ENCODE results near the gene TTC27. TPM values are rescaled to one million over a fixed set of nuclear protein-coding genes. Genes with fewer than 3 reads are reported as not detected.
A peak's percentile ranks its signal among the peaks of the same experiment; 100 is the strongest.

Gene TTC27
- total RNA-seq, 2 experiments from 2014 or later = 34.9 to 37.3 TPM

- Mint-ChIP-seq H3K27ac (no peak overlapping the region), H3K4me3 (no peak overlapping the region), H3K36me3 (peaks cover 29% of the 10 kb centered on the region), H3K27me3 (no peaks in the 10 kb centered on the region), H3K4me1 (peaks cover 3% of the 10 kb centered on the region), H3K9me3 (no peaks in the 10 kb centered on the region)
- DNase-seq = no peak
Observed at GRCh38 chr2:32701806-32702205, 74.0 kb downstream of the TTC27 start.

GRCh38 chr2:32702303-32703064, 74.6 kb downstream of the TTC27 start:
- Mint-ChIP-seq H3K9me3 (no peaks in the 10 kb centered on the region), H3K36me3 (peaks cover 29% of the 10 kb centered on the region), H3K27me3 (no peaks in the 10 kb centered on the region), H3K4me1 (peaks cover 3% of the 10 kb centered on the region), H3K4me3 (no peak overlapping the region), H3K27ac (no peak overlapping the region)
- DNase-seq = no peak

- Mint-ChIP-seq H3K36me3 (peaks cover 42% of the 10 kb centered on the region), H3K9me3 (no peaks in the 10 kb centered on the region), H3K4me1 (peaks cover 6% of the 10 kb centered on the region), H3K4me3 (no peak overlapping the region), H3K27me3 (no peaks in the 10 kb centered on the region), H3K27ac (peak overlapping the region; percentile 29)
- DNase-seq = no peak
Observed at GRCh38 chr2:32706815-32707579, 79.1 kb downstream of the TTC27 start.

GRCh38 chr2:32711219-32711618, 83.4 kb downstream of the TTC27 start:
- Mint-ChIP-seq H3K4me1 (peaks cover 17% of the 10 kb centered on the region), H3K4me3 (no peak overlapping the region), H3K36me3 (peaks cover 56% of the 10 kb centered on the region), H3K27ac (no peak overlapping the region), H3K9me3 (peaks cover 6% of the 10 kb centered on the region), H3K27me3 (no peaks in the 10 kb centered on the region)
- DNase-seq = no peak

GRCh38 chr2:32711908-32712501, 84.2 kb downstream of the TTC27 start:
- Mint-ChIP-seq H3K9me3 (peaks cover 6% of the 10 kb centered on the region), H3K4me3 (no peak overlapping the region), H3K36me3 (peaks cover 56% of the 10 kb centered on the region), H3K27ac (no peak overlapping the region), H3K4me1 (peaks cover 20% of the 10 kb centered on the region), H3K27me3 (no peaks in the 10 kb centered on the region)
- no peak for DNase-seq

GRCh38 chr2:32712870-32713269, 85.0 kb downstream of the TTC27 start:
- no peak overlapping the region for H3K27ac Mint-ChIP-seq
- no peak for DNase-seq
- peaks cover 20% of the 10 kb centered on the region for H3K4me1 Mint-ChIP-seq
- peaks cover 58% of the 10 kb centered on the region for H3K36me3 Mint-ChIP-seq
- no peaks in the 10 kb centered on the region for H3K27me3 Mint-ChIP-seq
- H3K4me3 Mint-ChIP-seq = no peak overlapping the region
- H3K9me3 Mint-ChIP-seq = peaks cover 6% of the 10 kb centered on the region

GRCh38 chr2:32714521-32714920, 86.7 kb downstream of the TTC27 start:
- no peak overlapping the region for H3K4me3 Mint-ChIP-seq
- H3K27ac Mint-ChIP-seq = no peak overlapping the region
- no peaks in the 10 kb centered on the region for H3K27me3 Mint-ChIP-seq
- DNase-seq = no peak
- H3K9me3 Mint-ChIP-seq = peaks cover 6% of the 10 kb centered on the region
- H3K4me1 Mint-ChIP-seq = peaks cover 17% of the 10 kb centered on the region
- H3K36me3 Mint-ChIP-seq = peaks cover 50% of the 10 kb centered on the region

GRCh38 chr2:32715391-32715841, 87.6 kb downstream of the TTC27 start:
- Mint-ChIP-seq H3K4me3 (no peak overlapping the region), H3K36me3 (peaks cover 49% of the 10 kb centered on the region), H3K9me3 (peaks cover 6% of the 10 kb centered on the region), H3K4me1 (peaks cover 17% of the 10 kb centered on the region), H3K27ac (peak overlapping the region; percentile 77), H3K27me3 (no peaks in the 10 kb centered on the region)
- no peak for DNase-seq

GRCh38 chr2:32715981-32716380, 88.1 kb downstream of the TTC27 start:
- Mint-ChIP-seq H3K36me3 (peaks cover 52% of the 10 kb centered on the region), H3K27me3 (no peaks in the 10 kb centered on the region), H3K9me3 (peaks cover 6% of the 10 kb centered on the region), H3K4me1 (peaks cover 17% of the 10 kb centered on the region), H3K27ac (peak overlapping the region; percentile 52), H3K4me3 (no peak overlapping the region)
- DNase-seq = no peak

- H3K27ac Mint-ChIP-seq = peak overlapping the region; percentile 19
- peaks cover 17% of the 10 kb centered on the region for H3K4me1 Mint-ChIP-seq
- no peaks in the 10 kb centered on the region for H3K27me3 Mint-ChIP-seq
- H3K4me3 Mint-ChIP-seq = no peak overlapping the region
- peaks cover 55% of the 10 kb centered on the region for H3K36me3 Mint-ChIP-seq
- H3K9me3 Mint-ChIP-seq = peaks cover 6% of the 10 kb centered on the region
- DNase-seq = no peak
Observed at GRCh38 chr2:32716598-32716997, 88.7 kb downstream of the TTC27 start.

GRCh38 chr2:32718752-32719151, 90.9 kb downstream of the TTC27 start:
- Mint-ChIP-seq H3K27ac (no peak overlapping the region), H3K36me3 (peaks cover 54% of the 10 kb centered on the region), H3K4me1 (peaks cover 17% of the 10 kb centered on the region)

GRCh38 chr2:32719430-32719829, 91.6 kb downstream of the TTC27 start:
- no peaks in the 10 kb centered on the region for H3K27me3 Mint-ChIP-seq
- no peak for DNase-seq
- H3K36me3 Mint-ChIP-seq = peaks cover 52% of the 10 kb centered on the region
- H3K27ac Mint-ChIP-seq = no peak overlapping the region
- H3K4me1 Mint-ChIP-seq = peaks cover 17% of the 10 kb centered on the region
- no peak overlapping the region for H3K4me3 Mint-ChIP-seq
- H3K9me3 Mint-ChIP-seq = no peaks in the 10 kb centered on the region

More at GRCh38 chr2:32718752-32719151, 90.9 kb downstream of the TTC27 start:
- no peak for DNase-seq
- H3K9me3 Mint-ChIP-seq = peaks cover 2% of the 10 kb centered on the region
- no peak overlapping the region for H3K4me3 Mint-ChIP-seq
- no peaks in the 10 kb centered on the region for H3K27me3 Mint-ChIP-seq

- H3K36me3 Mint-ChIP-seq = peaks cover 52% of the 10 kb centered on the region
- H3K4me1 Mint-ChIP-seq = peaks cover 11% of the 10 kb centered on the region
- H3K9me3 Mint-ChIP-seq = peaks cover 2% of the 10 kb centered on the region
- DNase-seq = no peak
- no peaks in the 10 kb centered on the region for H3K27me3 Mint-ChIP-seq
- no peak overlapping the region for H3K27ac Mint-ChIP-seq
- H3K4me3 Mint-ChIP-seq = no peak overlapping the region
Observed at GRCh38 chr2:32719933-32720716, 92.3 kb downstream of the TTC27 start.

- no peak overlapping the region for H3K27ac Mint-ChIP-seq
- H3K36me3 Mint-ChIP-seq = peaks cover 55% of the 10 kb centered on the region
- peaks cover 2% of the 10 kb centered on the region for H3K9me3 Mint-ChIP-seq
- H3K4me3 Mint-ChIP-seq = no peak overlapping the region
- no peaks in the 10 kb centered on the region for H3K27me3 Mint-ChIP-seq
- no peak for DNase-seq
- peaks cover 6% of the 10 kb centered on the region for H3K4me1 Mint-ChIP-seq
Observed at GRCh38 chr2:32720771-32721170, 92.9 kb downstream of the TTC27 start.

Measured in activated naive CD8-positive, alpha-beta T cell treated with anti-CD3 and anti-CD28 coated beads for 36 hours (primary cell).